GM21423 (cell line): Measurements from ENCODE around the gene C14orf93.
"Not testable (repeated sequence)": the region's sequence is repeated elsewhere in the genome, so short reads cannot be mapped to it uniquely, and the experiment has no call there.

ENCODE experiments used
- ATAC-seq: cut with Tn5 transposase; IDR thresholded peaks from one replicate; pipeline ENCODE4 v1.9.1; 2021; ENCODE audit warnings: mild to moderate bottlenecking, moderate library complexity; ENCODE audit not compliant: unreplicated experiment

Gene C14orf93

DNA sequence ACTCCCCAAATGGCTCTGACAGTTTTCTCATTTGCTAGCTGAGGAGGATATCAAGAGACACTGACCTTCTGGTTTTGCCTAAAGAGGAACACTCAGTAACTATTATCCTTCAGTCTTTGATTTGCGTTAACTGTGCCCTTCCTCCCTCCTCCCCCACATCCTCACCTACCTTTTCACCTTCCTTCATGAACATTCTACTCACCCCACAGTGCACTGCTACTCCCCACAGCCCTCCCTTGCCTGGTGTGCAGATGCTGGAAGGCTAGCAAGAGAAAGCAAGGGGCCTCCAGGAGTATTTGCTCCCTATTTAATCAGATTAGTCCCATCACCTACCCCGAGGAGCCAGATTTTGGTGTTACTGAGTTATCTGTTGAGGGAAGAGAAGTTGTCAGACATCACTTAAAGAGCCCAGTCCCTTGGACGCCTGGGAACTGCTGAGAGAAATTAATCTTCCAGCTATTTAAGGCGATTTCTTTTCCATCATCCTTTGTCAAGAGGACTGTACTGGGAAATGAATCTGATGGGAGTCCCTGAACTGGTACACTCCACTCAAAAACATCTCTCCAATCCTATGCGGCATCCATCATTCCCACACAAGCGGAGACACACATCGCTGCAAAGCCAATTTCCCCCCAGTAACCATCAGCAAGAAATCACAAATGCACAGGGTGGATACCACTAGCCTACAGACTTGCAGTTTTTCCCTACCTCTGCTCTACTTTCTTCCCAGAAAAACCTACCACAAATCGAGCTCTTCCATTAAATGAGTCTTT lies 13.3 kb upstream of the C14orf93 start:
- no peak for ATAC-seq

DNA sequence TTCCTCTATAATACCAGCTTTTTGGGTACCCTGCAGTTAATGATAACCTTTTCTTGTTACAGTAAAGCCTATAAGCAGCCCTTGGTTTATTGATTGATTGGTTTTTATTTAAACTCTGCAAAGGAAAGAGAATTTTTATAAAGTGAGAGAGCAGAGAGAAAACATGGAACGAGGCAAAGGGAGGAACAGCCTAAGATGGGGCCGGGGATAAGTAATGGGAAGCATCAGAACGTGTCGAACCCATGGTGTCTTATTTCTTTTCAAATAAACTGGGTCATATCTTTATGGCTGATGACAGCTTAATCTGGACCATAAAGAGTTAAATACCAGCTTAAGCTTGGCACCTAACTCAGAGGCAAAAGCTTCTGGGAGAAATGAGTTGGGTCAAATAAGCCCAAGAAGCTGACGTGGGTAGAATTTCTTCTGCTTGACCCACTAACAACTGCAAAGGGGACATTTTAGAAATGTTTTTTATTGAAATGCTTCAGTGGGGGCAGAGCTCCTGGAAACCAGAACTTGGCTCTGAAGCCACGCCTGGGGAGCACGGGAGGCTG lies 12.0 kb upstream of the C14orf93 start:
- no peak for ATAC-seq

DNA sequence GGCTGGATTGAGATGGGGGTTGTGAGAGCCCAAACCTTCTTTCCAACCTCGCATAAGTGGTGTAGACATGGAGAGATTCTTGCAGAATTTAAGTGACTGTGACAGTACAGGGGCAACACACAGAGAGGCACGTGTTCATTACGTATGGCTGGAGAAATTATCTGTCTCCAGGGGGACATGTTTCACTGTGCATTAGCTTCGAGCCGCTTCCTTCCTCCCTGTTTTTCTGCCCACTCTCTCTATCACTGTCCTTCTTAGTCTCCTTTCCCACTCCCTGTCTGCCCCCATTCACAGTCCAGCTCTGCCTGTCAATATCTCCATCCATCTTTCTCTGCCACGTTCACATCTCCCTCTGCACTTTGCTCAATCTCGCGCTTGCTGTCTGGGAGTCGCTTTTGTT lies 11.5 kb upstream of the C14orf93 start:
- no peak for ATAC-seq

DNA sequence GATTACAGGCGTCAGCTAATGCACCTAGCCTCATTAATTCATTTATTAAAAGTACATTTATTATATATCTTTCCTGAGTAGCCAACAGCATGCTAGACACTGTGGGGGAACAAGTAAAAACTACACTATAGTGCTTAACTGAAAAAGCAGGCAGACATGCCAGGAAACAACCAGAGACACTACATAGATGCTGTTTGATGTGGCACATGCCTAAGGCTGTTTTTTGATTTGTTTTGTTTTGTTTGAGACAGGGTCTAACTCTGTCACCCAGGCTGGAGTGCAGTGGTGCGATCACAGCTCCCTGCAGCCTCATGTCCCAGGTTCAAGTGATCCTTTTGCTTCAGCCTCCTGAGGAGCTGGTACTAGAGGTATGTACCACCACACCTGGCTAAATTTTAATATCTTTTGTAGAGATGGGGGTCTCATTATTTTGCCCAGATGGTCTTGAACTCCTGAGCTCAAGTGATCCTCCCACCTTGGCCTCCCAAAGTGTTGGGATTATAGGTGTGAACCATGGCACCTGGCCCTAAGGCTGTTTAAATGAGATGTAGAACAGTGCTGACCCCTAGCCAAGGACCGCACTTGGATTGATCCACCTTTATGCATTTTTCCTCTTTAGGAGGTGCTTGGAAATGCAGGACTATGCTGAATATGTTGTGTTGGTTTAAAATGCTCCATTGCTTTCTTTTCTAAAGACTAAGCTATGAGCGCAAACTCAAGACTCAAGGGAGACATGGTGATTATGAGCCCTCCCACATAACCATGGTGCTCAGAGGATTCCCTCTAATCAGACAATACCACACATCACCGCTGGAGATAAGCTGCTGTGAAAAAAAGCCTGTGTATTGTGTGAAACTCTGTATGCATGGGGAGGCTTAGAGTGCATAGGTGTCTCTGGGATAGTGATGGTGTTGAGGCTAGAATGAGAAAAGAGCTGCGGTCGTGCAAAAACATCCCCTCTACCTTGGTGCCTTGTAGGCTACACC lies 10.5 kb upstream of the C14orf93 start:
- no peak for ATAC-seq

DNA sequence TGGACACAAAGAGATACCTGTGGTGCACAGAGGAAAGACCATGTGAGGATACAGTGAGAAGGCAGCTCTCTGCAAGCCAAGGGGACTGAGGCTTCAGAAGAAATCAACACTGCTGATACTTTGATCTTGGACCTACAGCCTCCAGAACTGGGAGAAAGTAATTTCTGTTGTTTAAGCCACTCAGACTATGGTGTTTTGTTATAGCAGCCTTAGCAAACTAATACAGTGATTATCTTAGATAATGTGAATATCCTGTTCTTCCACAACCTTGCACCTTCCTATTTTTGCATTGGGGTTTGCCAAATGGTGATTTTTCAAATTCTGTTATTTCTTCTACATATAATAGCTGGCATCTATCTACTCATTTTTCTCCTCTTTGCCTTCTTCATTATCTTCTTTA lies 8.2 kb upstream of the C14orf93 start:
- ATAC-seq = no peak

DNA sequence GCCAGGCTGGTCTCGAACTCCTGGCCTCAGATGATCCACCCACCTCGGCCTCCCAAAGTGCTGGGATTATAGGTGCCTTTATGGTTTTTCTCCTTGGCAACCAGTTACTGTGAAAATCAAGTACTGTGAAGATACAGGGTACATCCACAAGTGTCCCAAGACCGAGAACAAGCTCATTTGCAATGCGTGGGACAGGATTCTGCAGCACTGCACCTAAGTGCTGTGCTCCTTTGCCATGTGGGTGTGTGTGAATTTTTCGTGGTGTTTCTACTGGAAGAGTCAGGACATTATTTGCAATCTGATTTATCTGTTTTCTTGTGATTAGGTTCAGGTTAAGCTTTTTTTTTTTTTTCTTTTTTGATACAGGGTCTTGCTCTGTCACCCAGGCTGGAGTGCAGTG lies 7.1 kb upstream of the C14orf93 start:
- ATAC-seq = no peak

GRCh38 chr14:23015618-23016017 lies 5.7 kb upstream of the C14orf93 start:
- no peak for ATAC-seq

DNA sequence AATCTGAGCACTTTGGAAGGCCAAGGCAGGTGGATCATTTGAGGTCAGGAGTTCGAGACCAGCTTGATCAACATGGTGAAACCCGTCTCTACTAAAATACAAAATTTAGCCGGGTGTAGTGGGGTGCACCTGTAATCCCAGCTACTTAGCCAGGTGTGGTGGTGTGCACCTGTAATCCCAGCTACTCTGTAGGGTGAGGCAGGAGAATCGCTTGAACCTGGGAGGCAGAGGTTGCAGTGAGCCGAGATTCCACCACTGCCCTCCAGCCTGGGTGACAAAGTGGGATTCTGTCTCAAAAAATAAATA lies 3.8 kb upstream of the C14orf93 start:
- not testable (repeated sequence) for ATAC-seq

DNA sequence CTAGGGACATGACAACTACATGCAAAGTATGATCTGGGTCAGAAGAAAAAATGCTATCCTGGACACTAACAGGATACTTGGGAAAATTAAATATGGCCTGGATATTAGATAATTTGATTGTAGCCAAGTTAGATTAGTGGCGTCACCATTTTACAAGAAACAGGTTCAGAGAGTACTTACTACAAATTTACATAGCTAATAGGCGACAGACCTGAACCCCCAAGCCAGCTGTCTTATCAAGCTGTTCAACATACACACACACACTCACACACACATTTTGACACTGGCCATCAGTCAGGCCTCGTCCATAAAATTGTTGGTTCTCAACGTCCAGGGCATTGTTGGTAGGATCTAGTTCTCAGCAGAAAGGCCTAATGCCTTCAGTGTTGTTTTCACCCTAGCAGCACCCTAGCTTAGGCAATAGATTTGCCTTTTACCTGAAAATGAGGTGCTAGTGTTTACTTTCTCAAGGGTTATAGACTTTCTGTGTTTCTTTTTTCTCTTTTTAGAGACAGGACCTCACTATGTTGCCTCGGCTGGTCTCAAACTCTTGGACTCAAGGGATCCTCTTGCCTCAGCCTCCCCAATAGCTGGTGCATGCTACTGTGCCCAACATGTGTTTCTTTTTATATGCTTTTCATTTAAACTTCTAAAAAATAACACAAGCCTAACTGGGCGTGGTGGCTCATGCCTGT lies 3.3 kb upstream of the C14orf93 start:
- no peak for ATAC-seq

DNA sequence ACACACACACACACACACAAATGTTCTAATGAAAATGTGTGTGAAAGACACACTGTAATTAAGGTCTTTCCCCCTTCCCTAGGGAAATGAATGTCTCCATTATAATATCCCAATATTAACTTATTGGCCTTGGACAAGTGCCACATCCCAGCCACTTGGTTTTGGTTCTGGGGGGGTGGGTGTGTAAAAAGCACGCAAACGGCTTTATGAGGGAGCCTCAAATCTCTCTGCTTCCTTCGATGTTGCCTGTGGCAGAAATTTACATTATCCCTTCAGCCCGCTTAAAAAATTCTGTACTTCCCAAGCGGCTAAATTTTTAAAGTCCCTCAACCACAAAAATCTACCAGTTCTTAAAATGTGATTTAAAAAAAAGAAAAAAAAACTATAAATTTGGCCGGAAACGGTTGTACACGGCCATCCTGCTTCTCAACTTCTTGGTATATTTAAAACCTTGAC lies 432 bp downstream of the C14orf93 start:
- ATAC-seq = no peak

DNA sequence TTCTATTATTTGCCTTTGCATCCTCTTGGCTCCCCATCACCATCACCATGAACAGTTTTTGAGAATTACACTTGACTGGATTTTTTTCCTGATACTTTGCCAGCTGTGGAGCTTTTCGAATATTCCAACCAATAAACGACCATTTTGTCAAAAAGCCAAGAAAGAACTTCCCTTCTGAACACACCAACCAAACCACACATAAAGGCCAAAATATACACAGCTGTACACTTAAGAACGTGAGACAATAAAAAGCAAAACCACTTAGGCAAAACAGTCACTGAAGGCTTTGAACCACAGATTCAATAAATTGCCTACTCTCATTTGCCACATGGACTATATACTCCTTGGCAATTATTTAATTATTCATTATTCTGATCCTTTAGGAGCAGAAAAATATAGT lies 1.1 kb downstream of the C14orf93 start:
- no peak for ATAC-seq

DNA sequence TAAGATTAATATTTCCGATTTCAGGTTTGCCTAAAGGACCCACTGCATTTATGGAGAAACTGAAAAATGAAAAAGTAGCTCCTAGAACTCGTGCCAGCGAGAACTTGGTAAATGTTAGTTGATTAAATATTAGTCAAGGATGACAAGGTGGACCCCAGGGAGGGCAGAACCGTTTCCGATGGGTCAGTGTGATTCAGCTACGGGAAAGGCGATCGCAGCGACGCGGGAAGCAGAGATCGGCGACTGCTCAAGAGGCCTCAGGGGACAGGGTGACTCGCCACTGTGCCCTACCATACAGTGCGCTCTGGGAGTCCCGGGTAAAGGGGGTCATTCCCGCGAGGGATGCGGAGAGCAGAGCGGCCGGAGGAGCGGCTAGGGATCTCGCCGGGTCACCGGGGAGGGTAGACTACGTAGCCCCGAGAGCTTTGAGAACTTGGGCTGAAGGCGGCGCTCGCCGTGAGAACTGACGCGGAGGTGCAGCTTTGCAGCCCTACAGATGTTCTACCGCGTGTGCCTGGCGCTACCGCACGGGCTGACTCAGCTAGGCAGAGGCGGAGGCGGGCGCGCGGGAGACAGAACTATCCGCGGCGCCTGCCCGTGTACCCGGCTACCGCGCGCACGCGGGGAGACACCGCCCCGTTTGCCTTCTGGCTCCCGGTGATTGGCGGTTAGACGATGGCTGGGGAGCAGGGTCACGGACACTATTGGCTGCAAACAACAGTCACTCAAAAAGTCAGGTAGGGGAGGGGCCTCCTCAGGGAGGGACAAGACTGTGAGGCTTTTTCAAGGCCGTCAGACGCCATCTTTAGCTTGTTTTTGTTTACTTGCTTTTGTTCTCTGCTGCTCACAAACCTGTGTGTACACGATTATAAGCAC lies 3.2 kb downstream of the C14orf93 start:
- peak; percentile 94 for ATAC-seq

GRCh38 chr14:23006188-23006534 lies 3.8 kb downstream of the C14orf93 start:
- no peak for ATAC-seq

DNA sequence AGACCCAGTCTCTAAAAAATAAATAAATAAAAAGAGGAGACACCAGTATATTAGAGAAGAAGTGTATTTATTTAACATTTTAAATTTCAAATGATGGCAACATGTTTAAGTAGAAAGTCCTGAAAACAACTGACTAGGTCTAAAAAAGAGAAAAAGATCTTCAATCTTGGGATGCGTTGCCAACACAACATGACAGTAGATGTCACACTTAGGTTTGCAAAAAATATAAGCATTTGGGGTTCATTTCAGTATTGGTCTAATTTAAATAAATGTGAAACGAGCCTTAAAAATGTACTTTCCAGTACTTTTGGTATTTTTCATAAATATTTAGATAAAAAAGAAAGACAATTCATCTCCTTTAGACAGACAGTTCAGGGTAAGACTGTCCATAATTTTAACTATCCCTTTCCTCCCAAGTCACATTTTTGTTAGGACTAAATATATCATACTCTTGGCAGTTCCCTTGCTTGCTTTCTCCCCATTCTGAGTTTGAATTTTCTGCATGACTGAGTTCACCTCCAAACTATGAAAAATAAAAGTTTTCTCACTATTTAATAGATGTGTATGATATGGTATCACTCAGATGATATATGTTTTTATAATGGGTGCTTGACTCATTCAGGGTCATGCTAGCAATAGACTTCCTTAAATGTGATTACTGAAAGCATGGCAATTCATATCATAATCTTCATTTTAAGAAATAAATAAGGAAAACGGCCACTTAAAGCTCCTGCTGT lies 4.3 kb downstream of the C14orf93 start:
- no peak for ATAC-seq

- not testable (repeated sequence) for ATAC-seq
These were observed 5.7 kb downstream of the C14orf93 start for GRCh38 chr14:23004274-23004673.

DNA sequence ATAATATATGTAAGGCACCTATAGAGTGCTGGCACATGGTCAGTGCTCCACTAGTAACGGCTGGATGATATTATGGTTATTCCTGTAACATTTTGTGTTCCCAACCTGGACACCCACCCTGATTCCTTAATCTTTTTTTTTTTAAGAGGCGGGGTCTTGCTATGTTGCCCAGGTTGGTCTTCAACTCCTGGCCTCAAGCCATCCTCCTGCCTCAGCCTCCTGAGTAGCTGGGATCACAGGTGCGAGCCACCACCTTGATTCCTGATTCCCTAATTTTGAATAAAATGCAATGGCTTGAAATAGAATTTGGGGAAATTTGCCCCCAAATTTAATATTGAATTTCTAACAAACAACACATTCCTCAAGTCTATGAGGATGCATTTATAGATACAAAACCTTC lies 7.4 kb downstream of the C14orf93 start:
- no peak for ATAC-seq

GRCh38 chr14:23000860-23001259 lies 9.1 kb downstream of the C14orf93 start:
- no peak for ATAC-seq

DNA sequence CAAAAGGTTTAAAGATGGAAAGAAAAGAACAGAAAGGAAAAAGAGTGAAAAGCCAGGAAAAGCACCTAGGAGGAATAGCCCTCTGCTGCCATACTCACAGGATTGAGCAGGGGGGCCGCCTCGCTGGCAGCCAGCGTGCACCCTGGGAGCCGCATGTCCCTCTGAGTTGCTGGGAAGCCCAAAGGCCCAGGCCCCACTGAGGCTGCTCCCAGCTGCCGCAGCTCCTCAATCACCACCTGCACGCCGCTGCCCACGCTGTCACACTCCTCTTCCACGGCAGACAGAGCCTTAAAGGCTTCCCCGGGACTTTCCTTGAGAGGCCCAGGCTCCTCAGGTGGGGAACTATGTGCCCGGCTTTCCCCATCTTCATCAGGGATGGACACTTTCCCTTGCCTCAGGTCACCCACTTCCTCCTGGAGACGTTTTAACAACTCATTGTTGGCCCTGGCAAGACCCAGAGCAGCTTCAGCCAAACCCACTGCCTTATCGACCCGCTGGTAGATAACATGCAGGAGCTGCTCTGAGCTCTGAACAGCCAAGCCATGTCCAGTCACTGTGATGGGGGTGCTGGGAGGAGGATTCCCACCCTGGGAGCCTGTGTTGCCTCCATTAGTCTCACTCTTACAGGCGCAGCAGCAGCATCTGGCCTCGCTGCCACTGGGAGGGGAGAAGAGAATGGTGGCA lies 11.5 kb downstream of the C14orf93 start:
- ATAC-seq = no peak
